ENCODE data around the gene PLPPR3. TPM values are rescaled to one million over a fixed set of nuclear protein-coding genes. Genes with fewer than 3 reads are reported as not detected.
A peak's percentile ranks its signal among the peaks of the same experiment; 100 is the strongest.
"Not testable (repeated sequence)": the region's sequence is repeated elsewhere in the genome, so short reads cannot be mapped to it uniquely, and the experiment has no call there.

The PLPPR3 gene
- total RNA-seq, 2 experiments from 2014 or later = not detected

GRCh38 chr19:858868-859843, 37.4 kb upstream of the PLPPR3 start, which contains the start of gene CFD:
Gene CFD, plus strand, starts transcription at chr19:859664. Its CDS starts 26 bp downstream, at chr19:859690.
- no peaks in the 10 kb centered on the region for H3K9me3 Mint-ChIP-seq
- H3K4me3 Mint-ChIP-seq = peak within 1 kb of the TSS; percentile 34
- DNase-seq = no peak
- peaks cover 10% of the 10 kb centered on the region for H3K4me1 Mint-ChIP-seq
- no peaks in the 10 kb centered on the region for H3K36me3 Mint-ChIP-seq
- H3K27me3 Mint-ChIP-seq = peaks cover 21% of the 10 kb centered on the region
- no peak within 1 kb of the TSS for H3K27ac Mint-ChIP-seq

- peaks cover 21% of the 10 kb centered on the region for H3K27me3 Mint-ChIP-seq
- DNase-seq = no peak
- no peak overlapping the region for H3K27ac Mint-ChIP-seq
- H3K36me3 Mint-ChIP-seq = no peaks in the 10 kb centered on the region
- peaks cover 7% of the 10 kb centered on the region for H3K4me1 Mint-ChIP-seq
- no peaks in the 10 kb centered on the region for H3K9me3 Mint-ChIP-seq
- H3K4me3 Mint-ChIP-seq = no peak overlapping the region
These were observed 36.5 kb upstream of the PLPPR3 start for GRCh38 chr19:858284-858683.

- no peak overlapping the region for H3K27ac Mint-ChIP-seq
- peaks cover 32% of the 10 kb centered on the region for H3K27me3 Mint-ChIP-seq
- no peak overlapping the region for H3K4me3 Mint-ChIP-seq
- no peaks in the 10 kb centered on the region for H3K36me3 Mint-ChIP-seq
- H3K4me1 Mint-ChIP-seq = no peaks in the 10 kb centered on the region
- no peak for DNase-seq
- no peaks in the 10 kb centered on the region for H3K9me3 Mint-ChIP-seq
These were observed 33.9 kb upstream of the PLPPR3 start for GRCh38 chr19:855566-856120.

- H3K27me3 Mint-ChIP-seq = peaks cover 36% of the 10 kb centered on the region
- H3K36me3 Mint-ChIP-seq = no peaks in the 10 kb centered on the region
These were observed 33.4 kb upstream of the PLPPR3 start for GRCh38 chr19:855142-855541.

GRCh38 chr19:854549-854948, 32.8 kb upstream of the PLPPR3 start:
- H3K4me1 Mint-ChIP-seq = no peaks in the 10 kb centered on the region
- no peak for DNase-seq
- H3K27ac Mint-ChIP-seq = no peak overlapping the region

More at GRCh38 chr19:855142-855541, 33.4 kb upstream of the PLPPR3 start:
- no peak for DNase-seq
- H3K4me1 Mint-ChIP-seq = no peaks in the 10 kb centered on the region
- no peak overlapping the region for H3K27ac Mint-ChIP-seq
- no peak overlapping the region for H3K4me3 Mint-ChIP-seq
- H3K9me3 Mint-ChIP-seq = no peaks in the 10 kb centered on the region

GRCh38 chr19:853614-854220, 32.0 kb upstream of the PLPPR3 start:
- H3K4me3 Mint-ChIP-seq, H3K36me3 Mint-ChIP-seq, H3K4me1 Mint-ChIP-seq, DNase-seq, H3K9me3 Mint-ChIP-seq, H3K27ac Mint-ChIP-seq: not testable (repeated sequence)
- peaks cover 44% of the 10 kb centered on the region for H3K27me3 Mint-ChIP-seq

More at GRCh38 chr19:854549-854948, 32.8 kb upstream of the PLPPR3 start:
- Mint-ChIP-seq H3K4me3 (no peak overlapping the region), H3K9me3 (no peaks in the 10 kb centered on the region), H3K27me3 (peaks cover 37% of the 10 kb centered on the region), H3K36me3 (no peaks in the 10 kb centered on the region)

- H3K4me3 Mint-ChIP-seq = no peak overlapping the region
- H3K36me3 Mint-ChIP-seq = no peaks in the 10 kb centered on the region
- H3K4me1 Mint-ChIP-seq = no peaks in the 10 kb centered on the region
- H3K27ac Mint-ChIP-seq = no peak overlapping the region
- no peak for DNase-seq
- no peaks in the 10 kb centered on the region for H3K9me3 Mint-ChIP-seq
- peaks cover 44% of the 10 kb centered on the region for H3K27me3 Mint-ChIP-seq
These were observed 31.3 kb upstream of the PLPPR3 start for GRCh38 chr19:853014-853585.

GRCh38 chr19:852136-853013, 30.6 kb upstream of the PLPPR3 start, which contains the start of gene ELANE:
Gene ELANE, plus strand, starts transcription at chr19:852303. Its CDS starts 26 bp downstream, at chr19:852329.
- no peaks in the 10 kb centered on the region for H3K36me3 Mint-ChIP-seq
- no peaks in the 10 kb centered on the region for H3K4me1 Mint-ChIP-seq
- H3K9me3 Mint-ChIP-seq = no peaks in the 10 kb centered on the region
- H3K27ac Mint-ChIP-seq = no peak within 1 kb of the TSS
- no peak for DNase-seq
- H3K27me3 Mint-ChIP-seq = peaks cover 46% of the 10 kb centered on the region
- no peak within 1 kb of the TSS for H3K4me3 Mint-ChIP-seq

GRCh38 chr19:850979-851335, 29.2 kb upstream of the PLPPR3 start:
- Mint-ChIP-seq H3K27ac (no peak overlapping the region), H3K4me3 (no peak overlapping the region), H3K36me3 (no peaks in the 10 kb centered on the region), H3K4me1 (no peaks in the 10 kb centered on the region), H3K27me3 (peaks cover 57% of the 10 kb centered on the region), H3K9me3 (no peaks in the 10 kb centered on the region)
- no peak for DNase-seq

GRCh38 chr19:850221-850978, 28.6 kb upstream of the PLPPR3 start:
- no peaks in the 10 kb centered on the region for H3K36me3 Mint-ChIP-seq
- H3K4me1 Mint-ChIP-seq = no peaks in the 10 kb centered on the region
- H3K9me3 Mint-ChIP-seq = no peaks in the 10 kb centered on the region
- peaks cover 62% of the 10 kb centered on the region for H3K27me3 Mint-ChIP-seq
- DNase-seq = no peak
- H3K27ac Mint-ChIP-seq = no peak overlapping the region
- no peak overlapping the region for H3K4me3 Mint-ChIP-seq

GRCh38 chr19:849195-849594, 27.4 kb upstream of the PLPPR3 start:
- H3K4me1 Mint-ChIP-seq, H3K36me3 Mint-ChIP-seq, H3K9me3 Mint-ChIP-seq, H3K4me3 Mint-ChIP-seq, H3K27ac Mint-ChIP-seq, DNase-seq: not testable (repeated sequence)
- peaks cover 74% of the 10 kb centered on the region for H3K27me3 Mint-ChIP-seq

GRCh38 chr19:848386-848921, 26.7 kb upstream of the PLPPR3 start:
- no peak overlapping the region for H3K27ac Mint-ChIP-seq
- no peak for DNase-seq
- no peak overlapping the region for H3K4me3 Mint-ChIP-seq
- H3K36me3 Mint-ChIP-seq = no peaks in the 10 kb centered on the region
- no peaks in the 10 kb centered on the region for H3K9me3 Mint-ChIP-seq
- peaks cover 3% of the 10 kb centered on the region for H3K4me1 Mint-ChIP-seq
- peaks cover 74% of the 10 kb centered on the region for H3K27me3 Mint-ChIP-seq

- peaks cover 3% of the 10 kb centered on the region for H3K9me3 Mint-ChIP-seq
- DNase-seq = no peak
- H3K27ac Mint-ChIP-seq = no peak overlapping the region
- peaks cover 80% of the 10 kb centered on the region for H3K27me3 Mint-ChIP-seq
- H3K4me1 Mint-ChIP-seq = peaks cover 3% of the 10 kb centered on the region
- H3K36me3 Mint-ChIP-seq = no peaks in the 10 kb centered on the region
- H3K4me3 Mint-ChIP-seq = no peak overlapping the region
These were observed 24.2 kb upstream of the PLPPR3 start for GRCh38 chr19:845707-846521.

All from activated naive CD8-positive, alpha-beta T cell treated with anti-CD3 and anti-CD28 coated beads for 36 hours (primary cell).